Lower lobe of right lung (tissue), 2 donors: Measurements from ENCODE around the gene FAM187B. TPM values are rescaled to one million over a fixed set of nuclear protein-coding genes. Genes with fewer than 3 reads are reported as not detected.

Experiments
- ATAC-seq, 2 donors: fragments of 200-7000 bp; cut with Tn5 transposase; one replicate each; pipeline ENCODE4 v1.9.1; 2020 to 2022; ENCODE audit warnings: mild to moderate bottlenecking in 2 of 2, moderate library complexity in 2 of 2
- DNase-seq: peaks from one replicate; pipeline ENCODE4 v3.0.0-alpha.2; 2020
- H3K27ac ChIP-seq: fragments of 200-600 bp; one replicate; pipeline ENCODE4 v1.8.0; 2022
- H3K27me3 ChIP-seq: fragments of 200-600 bp; one replicate; pipeline ENCODE4 v1.8.0; 2022; ENCODE audit warnings: low read depth
- H3K36me3 ChIP-seq: fragments of 200-600 bp; one replicate; pipeline ENCODE4 v1.8.0; 2022; ENCODE audit warnings: mild to moderate bottlenecking
- H3K4me1 ChIP-seq: fragments of 200-600 bp; one replicate; pipeline ENCODE4 v1.8.0; 2022
- H3K4me3 ChIP-seq: fragments of 200-600 bp; one replicate; pipeline ENCODE4 v1.8.0; 2022; ENCODE audit warnings: mild to moderate bottlenecking
- H3K9me3 ChIP-seq: fragments of 200-600 bp; one replicate; pipeline ENCODE4 v1.8.0; 2022
- CTCF ChIP-seq: fragments of 200-600 bp; IDR thresholded peaks from one replicate; pipeline ENCODE4 v1.8.0; 2022; ENCODE audit warnings: antibody characterized with exemption, mild to moderate bottlenecking
- intact Hi-C: fragments of 100-400 bp; cut with DNase I; formaldehyde crosslinking; loops from one replicate; pipeline ENCODE4 v1.11.0; 2022
- total RNA-seq: library from RNA; stranded (reverse); fragmentation: NEBNext Ultra II Directional; extraction: Animal tissue kit (Norgen Biotek cat#: 25700); gene quantifications from one replicate; pipeline ENCODE4 v1.2.1, GENCODE V29; 2021
- donor health status: DM: no; HTN: yes; CAD: no; lungs with severe emphysema.

FAM187B gene
- total RNA-seq, 1 donor from 2014 or later, result 0.41 TPM

GRCh38 chr19:35264268-35265125 lies 36.0 kb upstream of the FAM187B start:
- H3K36me3 ChIP-seq, result peaks cover 35% of the 10 kb centered on the region
- no peak overlapping the region for H3K4me3 ChIP-seq
- H3K27me3 ChIP-seq, result no peaks in the 10 kb centered on the region
- no peak for TF ChIP-seq CTCF
- peak; percentile 29 for DNase-seq
- no peak overlapping the region for H3K27ac ChIP-seq
- no peaks in the 10 kb centered on the region for H3K9me3 ChIP-seq
- no peak for ATAC-seq
- H3K4me1 ChIP-seq, result peaks cover 42% of the 10 kb centered on the region
- intact Hi-C loops, result no loop called here

GRCh38 chr19:35262101-35262761 lies 33.7 kb upstream of the FAM187B start:
- intact Hi-C loops, result no loop called here

GRCh38 chr19:35261356-35262100 lies 33.0 kb upstream of the FAM187B start:
- intact Hi-C loops, result no loop called here
- no peak for TF ChIP-seq CTCF
- DNase-seq (no peak), ATAC-seq (peak in 1 of 2 donors; percentile 4)
- Histone ChIP-seq H3K4me3 (no peak overlapping the region), H3K4me1 (peaks cover 33% of the 10 kb centered on the region), H3K27me3 (no peaks in the 10 kb centered on the region), H3K9me3 (no peaks in the 10 kb centered on the region), H3K36me3 (peaks cover 34% of the 10 kb centered on the region), H3K27ac (no peak overlapping the region)

More at GRCh38 chr19:35262101-35262761, 33.7 kb upstream of the FAM187B start:
- H3K4me3 ChIP-seq, result no peak overlapping the region
- no peak for TF ChIP-seq CTCF
- ATAC-seq (peak in 1 of 2 donors; percentile 10), DNase-seq (peak; percentile 41)
- no peaks in the 10 kb centered on the region for H3K27me3 ChIP-seq
- peaks cover 35% of the 10 kb centered on the region for H3K36me3 ChIP-seq
- H3K4me1 ChIP-seq, result peaks cover 40% of the 10 kb centered on the region
- no peaks in the 10 kb centered on the region for H3K9me3 ChIP-seq
- H3K27ac ChIP-seq, result no peak overlapping the region

- no peak for ATAC-seq
- Histone ChIP-seq H3K36me3 (peaks cover 31% of the 10 kb centered on the region), H3K27me3 (no peaks in the 10 kb centered on the region), H3K4me3 (no peak overlapping the region), H3K4me1 (peaks cover 26% of the 10 kb centered on the region), H3K27ac (no peak overlapping the region), H3K9me3 (no peaks in the 10 kb centered on the region)
- intact Hi-C loops, result no loop called here
- no peak for TF ChIP-seq CTCF
- no peak for DNase-seq
These were observed 32.3 kb upstream of the FAM187B start for GRCh38 chr19:35260694-35261304.

DNA sequence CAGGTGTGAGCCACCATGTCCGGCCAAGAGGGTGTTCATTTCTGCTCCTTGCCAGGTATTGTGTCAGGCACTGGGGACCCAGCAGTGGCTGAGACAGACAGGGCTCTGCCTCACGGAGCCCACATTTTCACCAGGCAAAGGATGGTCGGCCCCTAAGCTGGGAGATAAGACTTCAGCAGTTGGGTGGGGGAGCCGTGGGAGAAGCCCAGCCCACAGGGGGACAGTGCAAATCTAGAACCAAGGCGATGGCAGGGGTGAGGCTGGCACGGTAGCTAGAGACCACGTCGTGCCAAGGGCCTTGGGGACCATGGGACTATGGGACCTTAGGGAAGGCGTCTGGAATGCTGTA lies 28.5 kb upstream of the FAM187B start:
- Histone ChIP-seq H3K36me3 (peaks cover 30% of the 10 kb centered on the region), H3K9me3 (no peaks in the 10 kb centered on the region), H3K4me1 (peaks cover 29% of the 10 kb centered on the region), H3K27ac (no peak overlapping the region), H3K27me3 (no peaks in the 10 kb centered on the region), H3K4me3 (no peak overlapping the region)
- no peak for TF ChIP-seq CTCF
- ATAC-seq (no peak), DNase-seq (no peak)
- intact Hi-C loops, result no loop called here
